Amygdala (tissue), 56 donors: Measurements from ENCODE around the gene SBDS.

ENCODE experiments used
- DNase-seq, 56 donors: peaks; one replicate each; lab custom pipeline; 2025; lab: John Stamatoyannopoulos, UW

SBDS gene

DNA sequence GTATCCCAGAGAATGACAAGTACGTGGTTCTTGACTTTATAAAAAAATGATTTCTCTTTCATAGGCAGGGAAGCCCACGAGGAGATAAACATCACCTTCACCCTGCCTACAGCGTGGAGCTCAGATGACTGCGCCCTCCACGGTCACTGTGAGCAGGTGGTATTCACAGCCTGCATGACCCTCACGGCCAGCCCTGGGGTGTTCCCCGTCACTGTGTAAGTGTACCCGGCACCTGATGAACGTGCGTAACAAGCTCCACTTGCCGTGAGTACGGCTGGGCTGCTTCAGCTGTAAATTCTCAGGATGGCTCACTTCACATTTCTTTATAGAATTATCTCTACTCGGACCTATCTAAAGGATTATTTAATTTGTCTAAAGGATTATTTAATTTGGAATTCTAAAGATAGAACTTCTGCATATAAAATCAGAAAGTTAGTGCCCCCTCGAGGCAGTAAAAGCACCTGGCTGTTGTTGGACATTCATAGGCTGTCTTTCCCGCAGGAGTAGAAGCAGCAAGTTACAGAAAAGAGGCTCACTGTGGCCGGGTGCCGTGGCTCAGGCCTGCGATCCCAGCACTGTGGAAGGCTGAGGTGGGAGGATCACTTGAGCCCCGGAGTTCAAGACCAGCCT, 46.8 kb downstream of the SBDS start:
- DNase-seq, result no peak

DNA sequence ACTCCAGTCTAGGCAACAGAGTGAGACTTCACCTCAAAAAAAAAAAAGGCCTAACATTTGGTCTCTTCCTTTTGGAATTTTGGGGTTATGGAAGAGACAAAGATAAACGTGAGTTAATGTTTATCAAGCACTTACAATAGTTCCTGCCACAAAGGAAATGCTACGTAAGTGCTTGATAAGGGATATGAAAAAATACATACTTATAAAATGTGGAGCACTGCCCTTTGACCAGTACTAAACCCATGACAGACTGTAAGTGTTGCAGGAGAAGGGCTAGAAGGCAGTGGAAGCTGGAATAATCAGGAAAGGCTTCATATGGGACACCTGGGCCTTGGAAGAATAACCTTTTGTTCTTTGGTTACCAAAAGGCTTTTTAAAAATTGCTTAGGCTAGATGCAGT, 48.8 kb downstream of the SBDS start:
- no peak for DNase-seq

DNA sequence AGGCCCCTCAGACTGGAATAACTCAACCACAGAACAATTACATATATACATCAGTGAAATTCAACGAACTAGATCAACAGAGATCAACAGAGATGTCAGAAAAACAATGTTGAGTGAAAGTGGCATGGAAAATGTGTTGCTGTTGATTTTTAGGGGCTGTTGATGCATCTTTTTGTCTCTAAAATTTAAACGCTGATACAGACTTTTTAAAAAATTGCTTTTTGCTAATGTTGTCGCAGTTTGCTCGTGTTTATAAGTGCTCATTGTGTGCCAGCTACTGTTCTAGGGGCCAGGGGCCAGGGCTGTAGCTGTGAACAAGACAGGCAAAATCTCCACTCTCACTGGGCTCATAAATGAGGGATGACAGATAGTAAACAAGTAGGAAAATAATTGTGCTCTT, 56.1 kb downstream of the SBDS start:
- DNase-seq, result no peak

DNA sequence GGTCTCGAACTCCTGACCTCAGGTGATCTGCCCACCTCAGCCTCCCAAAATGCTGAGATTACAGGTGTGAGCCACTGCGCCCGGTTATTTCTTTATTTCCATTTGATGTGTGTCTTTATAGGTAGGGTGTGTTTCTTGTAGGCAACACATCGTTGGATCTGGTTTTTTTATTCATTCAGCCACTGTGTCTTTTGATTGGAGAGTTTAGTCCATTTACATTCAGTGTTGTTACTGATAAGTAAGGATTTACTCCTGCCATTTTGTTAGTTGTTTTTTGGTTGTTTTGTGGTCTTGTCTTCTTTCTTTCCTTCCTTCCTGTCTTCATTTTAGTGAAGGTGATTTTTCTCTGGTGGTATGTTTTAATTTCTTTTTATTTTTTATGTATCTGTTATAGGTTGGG, 57.4 kb downstream of the SBDS start:
- no peak for DNase-seq
